HG03571 (cell line): ENCODE data around the gene EBF4.

Experiments used
- ATAC-seq: cut with Tn5 transposase; IDR thresholded peaks from one replicate; pipeline ENCODE4 v1.9.1; 2021; ENCODE audit not compliant: unreplicated experiment

The EBF4 gene

GRCh38 chr20:2793471-2793870 is 100.9 kb downstream of the EBF4 start:
- ATAC-seq: no peak

DNA sequence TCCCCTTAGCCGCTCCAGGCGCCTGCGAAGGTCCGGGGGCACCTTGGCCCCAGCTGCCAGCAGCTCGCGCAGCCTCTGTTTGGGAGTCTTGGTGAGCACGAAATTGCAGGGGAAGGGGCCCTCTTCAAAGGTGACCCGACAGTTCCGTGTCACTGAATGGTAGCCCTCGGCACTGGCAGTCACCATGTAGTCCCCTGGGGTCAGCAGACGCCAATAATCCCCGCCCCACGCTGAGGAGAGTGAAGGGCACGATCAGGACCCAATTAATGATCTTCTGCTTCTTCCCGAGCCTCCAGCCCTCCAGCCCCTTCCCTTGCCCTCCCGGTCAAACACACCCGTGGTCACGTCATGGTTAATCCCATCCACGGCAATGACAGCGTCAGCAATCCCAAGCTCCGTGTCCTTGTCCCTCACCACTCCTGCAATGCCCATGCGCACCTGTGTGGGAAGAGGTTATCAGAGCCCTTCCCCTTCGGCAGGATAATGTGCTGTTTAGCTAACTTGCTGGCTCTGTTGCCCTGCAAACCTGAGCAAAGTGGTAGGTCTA is 101.7 kb downstream of the EBF4 start:
- no peak for ATAC-seq

- ATAC-seq: no peak
These were observed 102.4 kb downstream of the EBF4 start for GRCh38 chr20:2794866-2795447.

- no peak for ATAC-seq
These were observed 102.9 kb downstream of the EBF4 start for GRCh38 chr20:2795451-2795850.

GRCh38 chr20:2796011-2796660 is 103.6 kb downstream of the EBF4 start:
- ATAC-seq: no peak

DNA sequence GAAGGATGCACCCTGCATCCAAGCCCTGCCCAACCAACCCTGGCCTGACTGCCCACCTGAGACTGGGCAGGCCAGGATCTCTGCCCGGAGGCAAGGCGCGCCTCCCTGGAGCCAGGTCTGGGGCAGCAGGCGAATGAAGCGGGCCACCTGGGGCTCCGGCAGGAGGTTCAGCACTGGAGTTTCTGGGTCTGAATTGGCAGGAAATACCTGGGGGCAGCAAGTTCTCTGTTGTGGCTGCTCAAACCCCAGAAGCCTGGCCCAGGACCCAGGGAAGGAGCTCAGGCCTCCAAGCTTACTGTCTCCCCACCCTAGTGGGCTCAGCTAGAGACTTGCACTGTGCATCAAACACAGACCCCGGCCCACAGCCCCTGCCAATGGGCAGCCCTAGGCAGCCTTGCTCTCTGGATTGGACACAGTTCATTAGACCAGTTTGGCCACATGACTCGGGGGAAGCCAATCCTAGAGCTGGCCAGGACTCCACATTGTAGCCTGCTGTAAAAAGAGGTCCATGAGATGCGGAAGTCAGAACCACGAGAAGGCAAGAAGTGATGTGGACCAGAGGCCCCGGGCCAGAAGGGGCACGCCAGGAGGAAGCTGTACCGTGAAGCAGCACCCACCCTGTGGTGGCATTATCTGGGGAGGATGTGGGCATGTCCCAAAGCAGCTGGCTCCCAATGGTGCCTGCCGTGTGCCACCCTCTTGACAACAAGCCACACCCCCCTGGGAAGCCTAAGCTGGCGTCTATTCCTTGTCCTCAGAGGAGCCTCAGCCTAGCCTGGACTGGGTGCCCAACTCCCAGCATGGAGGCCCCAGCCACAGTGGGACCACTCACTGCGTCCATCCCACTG is 104.8 kb downstream of the EBF4 start:
- no peak for ATAC-seq

DNA sequence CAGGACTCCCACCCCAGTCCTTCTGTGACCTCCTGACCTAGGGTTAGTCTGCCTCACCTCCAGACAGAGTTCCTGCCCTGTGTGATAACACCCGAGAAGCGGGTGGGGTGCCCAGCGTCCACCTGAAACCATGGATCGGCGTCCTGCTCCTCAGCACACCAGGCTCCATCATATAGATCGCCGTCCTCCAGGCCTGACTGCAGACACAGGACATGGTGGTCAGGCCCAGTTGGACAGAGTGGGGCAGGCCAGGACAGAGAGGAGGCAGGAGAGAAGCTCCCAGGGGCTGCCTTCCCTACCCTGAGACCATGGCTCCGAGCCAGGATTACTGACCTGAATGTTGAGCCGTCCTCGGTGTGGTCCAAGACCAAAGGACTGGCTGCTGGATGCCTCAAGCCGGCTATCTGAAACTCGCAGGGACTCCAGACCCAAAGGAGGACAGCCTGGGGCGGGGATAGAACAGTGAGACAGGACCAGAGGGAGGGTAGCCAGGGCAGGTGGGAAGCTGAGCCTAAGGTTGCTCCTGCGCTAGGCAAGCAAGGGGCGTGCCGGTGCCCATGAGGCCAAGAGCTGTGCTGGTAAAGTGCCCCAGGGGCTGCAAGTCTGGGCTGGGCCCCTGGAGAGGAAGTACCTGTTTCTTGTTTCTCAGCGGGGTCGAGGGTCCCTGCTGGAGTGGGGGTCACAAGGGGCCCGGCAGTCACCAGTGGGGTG is 105.7 kb downstream of the EBF4 start:
- ATAC-seq: no peak

DNA sequence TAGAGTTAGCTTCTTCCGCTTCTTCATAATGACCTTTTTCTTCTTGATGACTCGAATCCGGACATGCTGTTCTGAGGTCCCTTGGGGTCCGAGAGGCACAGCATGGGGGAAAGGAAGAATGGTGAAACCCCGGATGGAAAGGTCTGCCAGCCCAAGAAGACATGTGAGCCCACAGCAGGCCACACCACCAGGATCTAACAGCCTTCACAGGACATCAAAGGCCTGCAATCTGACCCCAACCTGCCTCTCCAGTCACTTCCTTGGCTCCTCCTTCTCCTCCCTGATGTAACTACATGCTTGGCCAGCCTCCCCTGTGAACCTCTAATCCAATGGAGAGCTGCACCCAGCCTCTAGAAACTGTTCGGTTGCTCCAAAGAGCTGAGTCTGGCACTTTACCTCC is 106.2 kb downstream of the EBF4 start:
- ATAC-seq: no peak

- ATAC-seq: no peak
These were observed 106.7 kb downstream of the EBF4 start for GRCh38 chr20:2799271-2799670.

DNA sequence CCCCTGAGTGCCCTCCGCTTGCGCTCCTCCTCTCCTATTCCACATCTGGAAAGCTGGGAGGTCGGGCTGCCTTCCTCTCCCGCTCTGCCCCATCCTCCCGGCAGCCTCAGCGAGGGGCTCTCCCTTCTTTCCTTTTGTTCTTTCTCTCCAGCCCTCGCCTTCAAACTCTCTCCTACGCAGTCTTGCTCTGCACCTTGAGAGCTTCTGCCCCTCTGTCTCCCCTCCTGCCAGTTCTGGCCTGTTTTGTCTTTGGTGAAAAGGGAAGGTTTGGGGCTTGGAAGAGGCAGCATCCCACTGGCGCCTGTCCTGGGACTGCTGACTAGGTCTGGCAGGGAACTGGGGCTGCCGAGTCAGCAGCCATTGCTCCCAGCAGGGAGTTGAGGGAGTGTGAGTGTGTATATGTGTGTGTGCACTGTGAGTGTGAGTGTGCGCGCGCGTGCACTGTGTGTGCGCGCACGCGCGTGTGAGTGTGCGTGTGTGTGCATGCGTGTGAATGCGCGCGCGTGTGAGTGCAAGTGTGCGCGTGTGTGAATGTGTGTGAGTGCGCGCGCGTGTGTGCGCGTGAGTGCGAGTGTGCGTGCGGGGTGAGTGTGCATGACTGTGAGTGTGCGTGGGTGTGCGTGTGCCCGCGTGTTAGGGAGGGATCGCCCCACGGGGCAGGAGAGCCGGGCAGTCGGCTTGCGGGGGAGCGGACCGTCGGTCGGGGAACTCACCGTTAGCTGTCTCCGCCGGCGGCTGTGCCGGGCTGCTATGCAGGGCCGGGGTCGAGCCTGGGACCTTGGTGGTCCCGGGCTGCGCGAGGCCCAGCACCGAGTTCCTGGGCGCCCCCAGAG is 107.3 kb downstream of the EBF4 start:
- ATAC-seq: no peak

- peak; percentile 73 for ATAC-seq
These were observed 108.1 kb downstream of the EBF4 start, which contains the start of gene CPXM1 for GRCh38 chr20:2800521-2801285. TSS of gene CPXM1 (minus strand) at chr20:2800627. CDS start at chr20:2800572, 55 bp downstream.

- ATAC-seq: peak; percentile 15
These were observed 108.7 kb downstream of the EBF4 start for GRCh38 chr20:2801286-2801728.

DNA sequence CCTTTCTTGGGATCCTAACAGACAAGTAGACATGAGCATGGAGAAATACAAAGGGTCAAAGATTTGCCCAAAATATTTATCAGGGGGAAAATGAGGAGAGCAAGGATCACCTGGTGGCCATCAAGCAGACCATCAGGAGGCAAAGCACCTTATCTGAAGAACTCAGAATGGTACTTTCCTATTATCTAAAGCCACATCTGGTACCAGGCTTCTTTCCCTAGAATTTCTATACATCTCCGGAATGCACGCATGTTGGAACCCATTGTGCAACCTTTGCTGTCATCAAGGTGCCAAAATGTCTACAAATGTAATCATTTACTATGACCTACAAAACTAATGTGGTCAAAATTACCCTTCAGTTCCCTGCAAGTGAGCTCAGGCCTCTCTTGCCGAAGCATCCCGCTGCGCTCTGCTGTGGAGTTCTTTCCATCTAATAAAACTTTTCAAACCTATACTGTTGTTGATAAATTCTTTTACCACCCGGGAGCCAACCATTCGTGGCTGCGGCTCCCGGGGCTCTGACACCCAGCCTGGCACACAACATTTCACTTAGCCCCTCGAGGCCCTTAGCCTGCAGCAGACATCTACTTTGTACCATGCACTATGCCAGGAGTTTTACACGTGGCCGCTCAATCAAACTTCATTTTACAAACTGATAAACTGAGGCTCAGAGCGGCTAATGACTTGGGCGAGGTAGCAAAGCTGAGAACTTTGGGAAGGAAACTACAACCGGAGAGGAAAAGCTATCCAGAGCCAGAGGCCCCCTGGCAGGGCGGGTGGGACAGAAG is 111.7 kb downstream of the EBF4 start:
- no peak for ATAC-seq

- ATAC-seq: no peak
These were observed 112.5 kb downstream of the EBF4 start for GRCh38 chr20:2804852-2805688.

- ATAC-seq: no peak
These were observed 113.2 kb downstream of the EBF4 start for GRCh38 chr20:2805689-2806350.

- ATAC-seq: no peak
These were observed 113.7 kb downstream of the EBF4 start for GRCh38 chr20:2806351-2806701.

GRCh38 chr20:2807019-2807418 is 114.4 kb downstream of the EBF4 start:
- no peak for ATAC-seq
